Measurements from ENCODE around the gene SERPINA1. TPM values are rescaled to one million over a fixed set of nuclear protein-coding genes. Genes with fewer than 3 reads are reported as not detected.
"Not testable (repeated sequence)": the region's sequence is repeated elsewhere in the genome, so short reads cannot be mapped to it uniquely, and the experiment has no call there.

SERPINA1 gene
- total RNA-seq, 1 donor from 2014 or later = 6.0 TPM

- no peak for DNase-seq (ENCODE audit: low spot score)
- intact Hi-C loops (cut with DNase I) = no loop called here
Measured at GRCh38 chr14:94374749-94375260, 13.6 kb downstream of the SERPINA1 start.

GRCh38 chr14:94374116-94374515 is 14.3 kb downstream of the SERPINA1 start:
- DNase-seq (ENCODE audit: low spot score) = no peak
- intact Hi-C loops (cut with DNase I) = no loop called here

GRCh38 chr14:94373708-94374107 is 14.7 kb downstream of the SERPINA1 start:
- DNase-seq (ENCODE audit: low spot score) = no peak
- intact Hi-C loops (cut with DNase I) = no loop called here

GRCh38 chr14:94372021-94372605 is 16.3 kb downstream of the SERPINA1 start:
- intact Hi-C loops (cut with DNase I) = no loop called here

GRCh38 chr14:94370524-94370910 is 17.9 kb downstream of the SERPINA1 start:
- intact Hi-C loops (cut with DNase I) = no loop called here

More at GRCh38 chr14:94372021-94372605, 16.3 kb downstream of the SERPINA1 start:
- DNase-seq (ENCODE audit: low spot score) = no peak

GRCh38 chr14:94369766-94370523 is 18.5 kb downstream of the SERPINA1 start:
- intact Hi-C loops (cut with DNase I); DNase-seq (ENCODE audit: low spot score): not testable (repeated sequence)

More at GRCh38 chr14:94370524-94370910, 17.9 kb downstream of the SERPINA1 start:
- no peak for DNase-seq (ENCODE audit: low spot score)

- intact Hi-C loops (cut with DNase I) = no loop called here
- no peak for DNase-seq (ENCODE audit: low spot score)
Measured at GRCh38 chr14:94368956-94369355, 19.4 kb downstream of the SERPINA1 start.

- DNase-seq (ENCODE audit: low spot score) = no peak
- intact Hi-C loops (cut with DNase I) = no loop called here
Measured at GRCh38 chr14:94368243-94368590, 20.2 kb downstream of the SERPINA1 start.

- no peak for DNase-seq (ENCODE audit: low spot score)
- intact Hi-C loops (cut with DNase I) = no loop called here
Measured at GRCh38 chr14:94367347-94368242, 20.8 kb downstream of the SERPINA1 start.

GRCh38 chr14:94366146-94366915 is 22.1 kb downstream of the SERPINA1 start, which contains the start of gene SERPINA2:
Gene SERPINA2, minus strand, starts transcription at chr14:94366698.
- intact Hi-C loops (cut with DNase I) = no loop called here
- no peak for DNase-seq (ENCODE audit: low spot score)

GRCh38 chr14:94365624-94366023 is 22.8 kb downstream of the SERPINA1 start:
- intact Hi-C loops (cut with DNase I) = no loop called here
- DNase-seq (ENCODE audit: low spot score) = no peak

GRCh38 chr14:94364964-94365363 is 23.4 kb downstream of the SERPINA1 start:
- DNase-seq (ENCODE audit: low spot score) = no peak
- intact Hi-C loops (cut with DNase I) = no loop called here

- no peak for DNase-seq (ENCODE audit: low spot score)
- intact Hi-C loops (cut with DNase I) = no loop called here
Measured at GRCh38 chr14:94364037-94364436, 24.4 kb downstream of the SERPINA1 start.

GRCh38 chr14:94363151-94363624 is 25.2 kb downstream of the SERPINA1 start:
- intact Hi-C loops (cut with DNase I) = no loop called here
- DNase-seq (ENCODE audit: low spot score) = no peak

GRCh38 chr14:94362614-94363133 is 25.7 kb downstream of the SERPINA1 start:
- intact Hi-C loops (cut with DNase I) = no loop called here

GRCh38 chr14:94361682-94362081 is 26.7 kb downstream of the SERPINA1 start:
- intact Hi-C loops (cut with DNase I) = no loop called here
- no peak for DNase-seq (ENCODE audit: low spot score)

More at GRCh38 chr14:94362614-94363133, 25.7 kb downstream of the SERPINA1 start:
- DNase-seq (ENCODE audit: low spot score) = no peak

GRCh38 chr14:94360945-94361565 is 27.3 kb downstream of the SERPINA1 start:
- DNase-seq (ENCODE audit: low spot score) = no peak
- intact Hi-C loops (cut with DNase I) = no loop called here

GRCh38 chr14:94357166-94357565 is 31.2 kb downstream of the SERPINA1 start:
- no peak for DNase-seq (ENCODE audit: low spot score)
- intact Hi-C loops (cut with DNase I) = loop anchor here (5.0 kb wide), 1 partner anchor 130 kb away; no protein-coding TSS in a partner anchor
